GM18909 (cell line): ENCODE data around the gene RNU7-1.

Experiments
- ATAC-seq: cut with Tn5 transposase; IDR thresholded peaks from one replicate; pipeline ENCODE4 v1.9.1; 2021; ENCODE audit warnings: mild to moderate bottlenecking; ENCODE audit not compliant: unreplicated experiment, poor library complexity

RNU7-1 gene

DNA sequence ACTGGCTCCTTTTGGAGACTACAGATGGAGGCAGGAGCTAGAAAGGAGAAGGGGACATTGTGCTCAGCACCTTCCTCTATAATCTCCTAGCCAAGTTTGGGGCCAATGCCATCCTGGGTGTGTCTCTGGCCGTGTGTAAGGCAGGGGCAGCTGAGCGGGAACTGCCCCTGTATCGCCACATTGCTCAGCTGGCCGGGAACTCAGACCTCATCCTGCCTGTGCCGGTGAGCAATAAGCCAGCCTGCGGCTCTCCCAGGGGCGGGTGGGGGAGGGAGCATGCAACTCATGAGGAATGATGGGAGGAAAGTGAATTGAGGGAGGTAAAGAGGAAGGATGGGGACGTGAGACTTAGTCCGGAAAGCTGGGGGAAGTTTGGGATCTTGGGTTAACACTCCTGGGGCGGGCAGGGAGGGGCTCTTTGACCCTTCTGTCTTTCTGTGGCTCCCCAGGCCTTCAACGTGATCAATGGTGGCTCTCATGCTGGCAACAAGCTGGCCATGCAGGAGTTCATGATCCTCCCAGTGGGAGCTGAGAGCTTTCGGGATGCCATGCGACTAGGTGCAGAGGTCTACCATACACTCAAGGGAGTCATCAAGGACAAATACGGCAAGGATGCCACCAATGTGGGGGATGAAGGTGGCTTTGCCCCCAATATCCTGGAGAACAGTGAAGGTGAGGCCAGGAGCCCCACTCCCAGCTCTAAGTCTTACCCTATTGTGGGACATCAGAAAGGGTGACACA, 26.0 kb upstream of the RNU7-1 start:
- no peak for ATAC-seq

- no peak for ATAC-seq
Observed at GRCh38 chr12:6919588-6919987, 24.0 kb upstream of the RNU7-1 start.

GRCh38 chr12:6921539-6921938, 22.1 kb upstream of the RNU7-1 start:
- ATAC-seq, result no peak

DNA sequence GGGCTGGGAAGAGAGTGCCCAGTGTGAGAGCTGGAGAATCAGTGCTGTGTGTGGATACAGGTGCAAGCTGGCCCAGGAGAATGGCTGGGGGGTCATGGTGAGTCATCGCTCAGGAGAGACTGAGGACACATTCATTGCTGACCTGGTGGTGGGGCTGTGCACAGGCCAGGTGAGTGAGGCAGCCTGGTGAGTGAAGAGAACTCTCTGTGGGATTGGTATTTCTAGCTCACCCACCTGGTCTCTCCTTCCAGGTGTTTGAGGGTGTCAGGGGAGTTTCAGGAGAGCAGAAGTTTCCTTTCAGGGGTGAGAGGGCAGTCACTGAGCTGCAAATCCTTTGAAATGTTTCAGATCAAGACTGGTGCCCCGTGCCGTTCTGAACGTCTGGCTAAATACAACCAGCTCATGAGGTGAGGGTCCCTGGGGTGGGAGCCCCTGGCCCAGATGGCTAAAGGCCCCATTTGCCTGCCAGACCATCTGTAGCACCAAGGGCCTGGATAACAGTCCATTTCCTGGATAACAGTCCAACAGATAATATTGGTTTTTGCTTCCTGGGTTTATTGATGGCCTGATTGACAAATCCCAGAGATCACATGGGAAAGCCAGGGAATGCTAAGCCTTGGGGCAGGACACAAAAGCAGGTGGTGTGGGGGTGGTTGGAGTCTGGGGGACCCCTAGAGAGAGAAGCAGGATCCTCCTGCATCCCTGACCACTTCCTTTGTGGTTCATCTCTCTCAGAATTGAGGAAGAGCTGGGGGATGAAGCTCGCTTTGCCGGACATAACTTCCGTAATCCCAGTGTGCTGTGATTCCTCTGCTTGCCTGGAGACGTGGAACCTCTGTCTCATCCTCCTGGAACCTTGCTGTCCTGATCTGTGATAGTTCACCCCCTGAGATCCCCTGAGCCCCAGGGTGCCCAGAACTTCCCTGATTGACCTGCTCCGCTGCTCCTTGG, 21.3 kb upstream of the RNU7-1 start:
- ATAC-seq, result no peak

DNA sequence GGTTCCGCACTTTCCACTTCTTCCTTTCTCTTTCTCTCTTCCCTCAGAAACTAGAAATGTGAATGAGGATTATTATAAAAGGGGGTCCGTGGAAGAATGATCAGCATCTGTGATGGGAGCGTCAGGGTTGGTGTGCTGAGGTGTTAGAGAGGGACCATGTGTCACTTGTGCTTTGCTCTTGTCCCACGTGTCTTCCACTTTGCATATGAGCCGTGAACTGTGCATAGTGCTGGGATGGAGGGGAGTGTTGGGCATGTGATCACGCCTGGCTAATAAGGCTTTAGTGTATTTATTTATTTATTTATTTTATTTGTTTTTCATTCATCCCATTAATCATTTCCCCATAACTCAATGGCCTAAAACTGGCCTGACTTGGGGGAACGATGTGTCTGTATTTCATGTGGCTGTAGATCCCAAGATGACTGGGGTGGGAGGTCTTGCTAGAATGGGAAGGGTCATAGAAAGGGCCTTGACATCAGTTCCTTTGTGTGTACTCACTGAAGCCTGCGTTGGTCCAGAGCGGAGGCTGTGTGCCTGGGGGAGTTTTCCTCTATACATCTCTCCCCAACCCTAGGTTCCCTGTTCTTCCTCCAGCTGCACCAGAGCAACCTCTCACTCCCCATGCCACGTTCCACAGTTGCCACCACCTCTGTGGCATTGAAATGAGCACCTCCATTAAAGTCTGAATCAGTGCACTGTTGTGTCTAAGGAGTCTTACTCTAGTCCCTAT, 20.4 kb upstream of the RNU7-1 start:
- no peak for ATAC-seq

- ATAC-seq, result no peak
Observed at GRCh38 chr12:6923851-6924250, 19.8 kb upstream of the RNU7-1 start.

- no peak for ATAC-seq
Observed at GRCh38 chr12:6925239-6925539, 18.4 kb upstream of the RNU7-1 start.

- ATAC-seq, result no peak
Observed at GRCh38 chr12:6925540-6926279, 17.9 kb upstream of the RNU7-1 start.

DNA sequence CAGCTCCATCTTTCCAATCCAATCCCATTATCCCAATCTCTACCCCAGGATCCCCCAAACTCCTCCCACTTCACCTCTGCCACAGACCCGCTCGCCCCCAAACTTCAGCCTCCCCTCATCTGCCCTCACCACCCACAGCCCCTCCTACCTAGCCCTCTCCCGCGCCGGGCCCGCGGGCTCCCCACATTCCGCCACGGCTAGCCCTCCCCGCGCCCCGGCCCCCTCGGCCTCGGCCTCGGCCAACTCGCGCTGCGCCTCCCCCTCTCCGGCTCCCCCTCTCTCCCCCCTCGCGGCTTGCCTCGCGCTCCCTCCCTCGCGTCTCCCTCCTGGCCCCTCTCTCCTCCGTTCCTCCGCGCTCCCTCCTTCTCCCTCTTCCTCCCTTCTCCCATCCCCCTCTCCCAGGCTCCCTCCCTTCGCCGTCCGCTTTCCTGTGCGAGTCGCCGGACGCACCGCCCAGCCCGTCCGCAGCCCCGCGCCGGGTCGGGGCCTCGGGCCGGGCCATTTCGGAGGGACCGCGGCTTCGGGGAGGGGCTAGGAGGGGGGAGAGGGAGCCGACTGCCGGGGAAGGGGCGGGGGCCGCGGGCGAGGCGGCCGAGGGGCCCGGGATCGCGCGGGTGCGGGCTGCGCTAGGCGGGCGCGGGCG, 16.1 kb upstream of the RNU7-1 start, which contains the start of gene ATN1:
ATN1 (plus strand) TSS at position 581 of the 643 bp plus-strand sequence. CDS start 6,043 bp downstream, outside the sequence.
- ATAC-seq, result no peak

DNA sequence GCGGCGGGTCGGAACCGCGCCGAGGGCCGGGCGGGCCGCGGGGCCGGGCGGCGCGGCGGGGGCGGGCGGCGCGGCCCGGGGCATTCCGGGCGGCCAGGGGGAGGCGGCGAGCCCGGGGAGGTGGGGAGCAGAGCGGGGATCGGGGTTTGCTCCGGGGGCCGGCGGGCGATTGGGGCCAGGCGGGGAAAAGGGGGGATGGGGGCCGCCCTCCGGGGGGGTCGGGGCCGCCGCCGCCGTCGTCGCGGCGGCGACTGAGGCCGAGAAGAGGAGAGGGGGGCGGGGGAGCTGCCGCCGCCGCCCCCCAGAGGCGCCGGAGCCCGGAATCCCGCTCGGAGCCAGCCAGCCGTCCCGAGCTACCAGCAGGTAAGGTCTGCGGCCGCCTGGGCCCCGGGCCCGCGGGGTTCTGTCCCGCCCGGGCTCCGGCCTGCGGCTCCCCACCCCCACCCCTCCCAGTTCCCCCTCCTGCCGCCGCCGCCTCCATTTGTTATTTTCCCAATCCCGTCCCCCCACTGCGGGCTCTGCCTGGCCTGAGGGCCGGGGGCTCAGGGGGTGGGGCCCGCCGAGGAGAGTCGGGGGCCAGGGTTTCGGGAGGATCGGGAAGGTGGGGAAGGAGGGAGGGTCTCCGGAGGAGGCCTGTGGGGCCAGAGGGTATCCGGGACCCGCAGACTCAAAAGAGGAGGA, 15.5 kb upstream of the RNU7-1 start:
- no peak for ATAC-seq

- ATAC-seq, result no peak
Observed at GRCh38 chr12:6928703-6929407, 14.8 kb upstream of the RNU7-1 start.

DNA sequence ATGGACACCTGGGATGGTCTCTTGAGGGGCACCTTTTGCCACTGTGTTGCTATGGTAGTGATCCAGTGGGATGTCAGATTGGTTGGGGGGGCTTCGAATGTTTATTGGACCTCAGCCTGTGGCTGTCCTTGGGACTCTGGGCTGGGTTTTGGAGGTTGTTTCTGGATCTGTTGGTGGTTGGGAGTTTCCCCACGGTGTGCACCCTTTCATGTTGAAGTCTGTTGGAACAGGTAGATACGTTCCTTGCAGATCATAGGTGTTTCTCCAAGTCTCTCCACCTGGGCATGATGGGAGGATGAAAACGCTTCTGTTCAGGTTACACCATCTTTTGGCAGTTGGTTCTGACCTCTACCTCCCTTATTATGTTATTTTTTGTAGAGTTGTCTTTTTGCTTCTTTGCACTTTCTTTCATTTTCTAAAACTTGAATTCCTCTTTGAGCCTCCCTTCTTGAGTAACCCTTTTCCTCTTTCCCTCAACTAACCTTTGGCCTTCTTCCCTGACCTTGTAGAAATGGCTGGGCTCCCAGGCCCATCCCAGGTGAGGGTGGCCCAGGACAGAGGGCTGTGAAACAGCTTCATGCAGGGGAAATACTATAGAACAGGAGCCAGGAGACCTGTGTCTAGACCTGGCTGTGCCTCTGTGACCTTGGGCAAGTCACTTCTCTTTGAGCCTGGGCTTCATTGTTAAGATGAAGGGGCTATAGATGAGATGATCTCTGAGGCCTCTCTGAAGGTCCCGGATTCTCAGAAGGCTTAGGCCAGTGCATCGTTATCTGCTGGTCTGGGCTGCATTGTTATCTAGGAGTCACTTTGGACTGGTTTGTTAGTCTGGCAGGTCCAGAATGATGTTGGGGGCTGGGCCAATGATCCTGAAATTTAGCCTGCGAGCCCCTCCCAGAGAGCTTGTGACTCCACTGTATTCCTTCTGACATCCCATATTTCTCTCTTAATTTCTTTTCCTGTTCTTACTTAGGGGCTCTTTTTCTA, 13.9 kb upstream of the RNU7-1 start:
- ATAC-seq, result no peak

DNA sequence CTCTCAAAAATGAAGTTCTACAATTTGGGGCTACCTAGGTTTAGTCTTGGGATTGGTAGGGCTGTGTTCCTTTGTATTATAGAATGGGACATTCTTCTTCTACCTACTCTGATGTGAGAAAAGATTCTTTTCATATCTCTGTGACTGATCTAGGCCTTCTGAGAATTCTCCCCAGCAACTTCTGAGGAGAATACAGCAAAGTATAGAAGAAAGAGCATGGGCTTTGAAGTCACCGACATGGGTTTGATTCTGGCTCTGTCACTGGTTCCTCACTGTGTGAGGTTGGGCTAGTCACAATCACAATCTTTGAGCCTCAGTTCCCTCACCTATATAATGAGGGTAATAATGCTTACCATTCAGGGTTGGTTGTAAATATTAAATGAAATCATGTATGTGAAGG, 10.8 kb upstream of the RNU7-1 start:
- ATAC-seq, result no peak

GRCh38 chr12:6934110-6934509, 9.5 kb upstream of the RNU7-1 start:
- no peak for ATAC-seq

GRCh38 chr12:6935371-6936193, 8.0 kb upstream of the RNU7-1 start:
- ATAC-seq, result no peak

DNA sequence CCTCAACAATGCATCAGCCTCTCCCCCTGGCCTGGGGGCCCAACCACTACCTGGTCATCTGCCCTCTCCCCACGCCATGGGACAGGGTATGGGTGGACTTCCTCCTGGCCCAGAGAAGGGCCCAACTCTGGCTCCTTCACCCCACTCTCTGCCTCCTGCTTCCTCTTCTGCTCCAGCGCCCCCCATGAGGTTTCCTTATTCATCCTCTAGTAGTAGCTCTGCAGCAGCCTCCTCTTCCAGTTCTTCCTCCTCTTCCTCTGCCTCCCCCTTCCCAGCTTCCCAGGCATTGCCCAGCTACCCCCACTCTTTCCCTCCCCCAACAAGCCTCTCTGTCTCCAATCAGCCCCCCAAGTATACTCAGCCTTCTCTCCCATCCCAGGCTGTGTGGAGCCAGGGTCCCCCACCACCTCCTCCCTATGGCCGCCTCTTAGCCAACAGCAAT, 7.4 kb upstream of the RNU7-1 start:
- ATAC-seq, result no peak
